Hepatocyte (in vitro differentiated cells): ENCODE data around the gene MAMDC2. TPM values are rescaled to one million over a fixed set of nuclear protein-coding genes. Genes with fewer than 3 reads are reported as not detected.

Experiments
- DNase-seq: peaks from one replicate; pipeline ENCODE4 v3.0.0-alpha.2; 2016; ENCODE audit warnings: low spot score
- H2AFZ ChIP-seq: fragments of 200-600 bp; sonication (generic); 2 replicates; pipeline ENCODE4 v1.6.0; 2016; ENCODE audit warnings: antibody characterized with exemption, mild to moderate bottlenecking
- H3K27ac ChIP-seq: fragments of 200-600 bp; sonication (generic); 2 replicates; pipeline ENCODE4 v1.5.1; 2016; ENCODE audit warnings: mild to moderate bottlenecking
- H3K27me3 ChIP-seq: fragments of 200-600 bp; sonication (generic); 2 replicates; pipeline ENCODE4 v1.6.1; 2016
- H3K36me3 ChIP-seq: fragments of 200-600 bp; sonication (generic); replicated peaks from 2 replicates; pipeline ENCODE4 v1.5.1; 2016; ENCODE audit warnings: low read depth; ENCODE audit not compliant: insufficient read depth
- H3K4me1 ChIP-seq: fragments of 200-600 bp; sonication (generic); 2 replicates; pipeline ENCODE4 v1.5.1; 2016; ENCODE audit warnings: mild to moderate bottlenecking, moderate library complexity; ENCODE audit not compliant: insufficient read depth
- H3K4me2 ChIP-seq: fragments of 200-600 bp; sonication (generic); 2 replicates; pipeline ENCODE4 v1.6.0; 2016
- H3K4me3 ChIP-seq: fragments of 200-600 bp; sonication (generic); 2 replicates; pipeline ENCODE4 v1.5.1; 2016; ENCODE audit warnings: mild to moderate bottlenecking
- H3K79me2 ChIP-seq: fragments of 200-600 bp; sonication (generic); 2 replicates; pipeline ENCODE4 v1.6.0; 2017; ENCODE audit warnings: mild to moderate bottlenecking
- H3K9me2 ChIP-seq: fragments of 200-600 bp; sonication (generic); replicated peaks from 2 replicates; pipeline ENCODE4 v1.6.0; 2017; ENCODE audit warnings: mild to moderate bottlenecking; ENCODE audit not compliant: insufficient read depth
- H3K9me3 ChIP-seq: fragments of 200-600 bp; sonication (generic); 2 replicates; pipeline ENCODE4 v1.5.1; 2016; ENCODE audit warnings: low read depth, mild to moderate bottlenecking
- H4K20me1 ChIP-seq: fragments of 200-600 bp; sonication (generic); 2 replicates; pipeline ENCODE4 v1.6.0; 2016; ENCODE audit warnings: mild to moderate bottlenecking; ENCODE audit not compliant: insufficient read depth, poor library complexity, severe bottlenecking
- EZH2 ChIP-seq: fragments of 200-600 bp; sonication (generic); IDR thresholded peaks from 2 replicates; pipeline ENCODE4 v1.6.1; 2016; ENCODE audit warnings: antibody characterized with exemption, mild to moderate bottlenecking, borderline replicate concordance
- EZH2phosphoT487 ChIP-seq: fragments of 200-600 bp; sonication (generic); IDR thresholded peaks from one replicate; pipeline ENCODE4 v1.6.1; 2018; ENCODE audit warnings: antibody characterized with exemption, mild to moderate bottlenecking, low read depth, moderate library complexity; ENCODE audit not compliant: unreplicated experiment, severe bottlenecking
- WGBS: methylation state at CpG from one replicate; pipeline ENCODE4 v1.1.6; 2016; ENCODE audit warnings: low lambda C conversion rate; ENCODE audit errors: missing lambda C conversion rate; 5-methylcytosine and 5-hydroxymethylcytosine counted together
- polyA plus RNA-seq: library from polyadenylated mRNA; unstranded; fragments of >200 nt; fragmentation: Nextera tagmentation; extraction: Ambion mirVana; gene quantifications from 2 replicates; pipeline ENCODE4 v1.2.1, GENCODE V29; 2016
- total RNA-seq: library from RNA; depleted of rRNA; stranded (reverse); fragments of >200 nt; gene quantifications from 2 replicates; pipeline ENCODE4 v1.2.3, GENCODE V29; 2014
- TF ChIP-seq, protein P1 (sequence below): fragments of 200-600 bp; sonication (generic); IDR thresholded peaks from 2 replicates; pipeline ENCODE4 v1.5.1; 2016; ENCODE audit warnings: antibody characterized with exemption, mild to moderate bottlenecking; ENCODE audit not compliant: poor library complexity

MAMDC2 gene
- total and polyA plus RNA-seq, 2 experiments from 2014 or later, result 0.65 to 1.9 TPM

DNA sequence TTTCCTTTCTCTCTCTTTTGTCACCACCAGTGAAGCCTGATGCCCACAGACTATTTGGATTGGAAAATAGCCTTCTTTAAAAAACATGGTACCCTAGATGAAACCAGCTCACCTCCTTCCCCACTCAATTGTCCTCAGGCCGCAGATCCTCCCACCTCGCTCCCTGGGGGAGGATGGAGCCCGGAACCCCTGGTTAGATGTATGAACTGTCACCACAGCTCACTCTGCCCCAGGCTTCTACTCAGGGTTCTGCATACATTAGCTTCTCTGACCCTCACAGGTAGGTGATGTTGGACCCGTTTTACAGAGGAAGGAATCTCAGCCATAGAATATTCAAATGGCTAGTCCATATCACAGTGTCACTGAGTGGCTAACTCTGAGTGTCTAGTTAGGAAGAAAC, 1.8 kb downstream of the MAMDC2 start:
- TF ChIP-seq, protein P1, sequence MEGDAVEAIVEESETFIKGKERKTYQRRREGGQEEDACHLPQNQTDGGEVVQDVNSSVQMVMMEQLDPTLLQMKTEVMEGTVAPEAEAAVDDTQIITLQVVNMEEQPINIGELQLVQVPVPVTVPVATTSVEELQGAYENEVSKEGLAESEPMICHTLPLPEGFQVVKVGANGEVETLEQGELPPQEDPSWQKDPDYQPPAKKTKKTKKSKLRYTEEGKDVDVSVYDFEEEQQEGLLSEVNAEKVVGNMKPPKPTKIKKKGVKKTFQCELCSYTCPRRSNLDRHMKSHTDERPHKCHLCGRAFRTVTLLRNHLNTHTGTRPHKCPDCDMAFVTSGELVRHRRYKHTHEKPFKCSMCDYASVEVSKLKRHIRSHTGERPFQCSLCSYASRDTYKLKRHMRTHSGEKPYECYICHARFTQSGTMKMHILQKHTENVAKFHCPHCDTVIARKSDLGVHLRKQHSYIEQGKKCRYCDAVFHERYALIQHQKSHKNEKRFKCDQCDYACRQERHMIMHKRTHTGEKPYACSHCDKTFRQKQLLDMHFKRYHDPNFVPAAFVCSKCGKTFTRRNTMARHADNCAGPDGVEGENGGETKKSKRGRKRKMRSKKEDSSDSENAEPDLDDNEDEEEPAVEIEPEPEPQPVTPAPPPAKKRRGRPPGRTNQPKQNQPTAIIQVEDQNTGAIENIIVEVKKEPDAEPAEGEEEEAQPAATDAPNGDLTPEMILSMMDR, result no peak
- no peak for TF ChIP-seq EZH2
- TF ChIP-seq EZH2phosphoT487, result no peak
- Histone ChIP-seq H3K9me2 (no peaks in the 10 kb centered on the region), H2AFZ (no peak overlapping the region), H3K27me3 (peaks cover 27% of the 10 kb centered on the region), H3K36me3 (no peaks in the 10 kb centered on the region), H3K4me2 (no peak overlapping the region), H3K79me2 (no peaks in the 10 kb centered on the region), H3K4me3 (no peak overlapping the region), H3K27ac (no peak overlapping the region), H3K4me1 (no peaks in the 10 kb centered on the region), H3K9me3 (no peaks in the 10 kb centered on the region), H4K20me1 (no peaks in the 10 kb centered on the region)
- no peak for DNase-seq
- WGBS, result 91% methylated on average over 4 of the region's 4 CpGs

DNA sequence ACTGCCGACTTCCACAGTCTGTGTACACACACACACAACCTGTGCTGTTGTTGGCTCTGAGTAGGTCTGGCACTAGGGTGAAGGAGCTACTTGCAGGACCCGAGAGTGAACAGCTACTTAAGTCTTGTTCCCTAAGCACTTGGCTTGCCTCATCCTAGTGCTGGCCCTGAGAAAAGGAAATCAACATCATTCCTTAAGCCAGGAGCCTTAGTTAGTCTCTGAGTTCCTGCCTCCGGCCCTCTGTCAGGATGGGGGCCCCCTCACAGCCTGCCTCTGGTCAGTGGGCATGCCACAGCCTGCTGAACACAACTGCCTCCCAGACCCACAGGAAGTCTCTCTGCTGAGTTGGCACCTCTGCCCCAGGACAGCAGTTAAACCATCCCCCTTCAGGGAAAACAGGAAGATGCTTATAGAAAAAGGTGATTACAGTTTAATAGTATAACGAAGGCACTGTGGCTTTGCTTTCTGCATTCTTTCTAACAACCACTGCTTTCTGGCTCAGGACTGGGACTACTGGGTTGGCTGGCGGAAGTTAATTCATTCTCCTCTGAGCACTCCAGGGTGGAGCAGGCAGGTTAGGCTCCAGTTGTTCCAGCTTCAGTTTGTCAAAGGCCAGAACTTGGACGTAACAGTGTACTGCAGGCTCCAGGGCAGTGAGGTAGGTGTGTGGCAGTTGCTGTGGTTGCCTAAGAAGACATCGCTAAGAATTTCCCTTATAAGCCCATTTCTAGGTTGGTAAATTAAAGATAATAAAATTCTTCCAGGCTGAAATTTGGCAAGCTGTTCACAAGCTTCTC, 2.8 kb downstream of the MAMDC2 start:
- H3K4me1 ChIP-seq, result no peaks in the 10 kb centered on the region
- no peaks in the 10 kb centered on the region for H3K9me2 ChIP-seq
- H3K9me3 ChIP-seq, result no peaks in the 10 kb centered on the region
- H3K27me3 ChIP-seq, result peaks cover 27% of the 10 kb centered on the region
- 60% methylated on average over 7 of the region's 7 CpGs for WGBS
- DNase-seq, result no peak
- TF ChIP-seq EZH2, result no peak
- TF ChIP-seq EZH2phosphoT487, result no peak
- TF ChIP-seq, protein P1, result no peak
- no peaks in the 10 kb centered on the region for H4K20me1 ChIP-seq
- H3K27ac ChIP-seq, result no peak overlapping the region
- no peaks in the 10 kb centered on the region for H3K79me2 ChIP-seq
- no peaks in the 10 kb centered on the region for H3K36me3 ChIP-seq
- H3K4me3 ChIP-seq, result no peak overlapping the region
- no peak overlapping the region for H2AFZ ChIP-seq
- H3K4me2 ChIP-seq, result no peak overlapping the region

DNA sequence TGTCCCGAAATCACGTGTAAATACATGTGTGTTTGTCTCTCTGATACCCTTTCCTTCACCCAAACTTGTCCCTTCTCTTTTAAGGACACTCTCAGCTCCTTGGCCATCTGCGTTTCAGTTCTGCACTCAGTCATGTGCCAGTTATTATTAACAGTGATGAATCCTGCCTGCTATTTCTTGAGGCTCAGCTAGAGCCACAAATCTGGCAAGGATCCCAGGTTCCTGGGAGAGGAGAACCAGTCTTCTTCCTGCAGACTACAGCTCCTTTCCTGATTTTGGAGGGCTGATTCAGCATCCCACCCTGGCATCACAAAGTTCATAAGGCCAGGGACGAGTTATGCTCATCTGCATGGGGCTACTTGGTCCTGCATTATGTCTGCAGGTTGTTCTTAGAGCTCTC, 5.6 kb downstream of the MAMDC2 start:
- no peaks in the 10 kb centered on the region for H3K4me1 ChIP-seq
- no peak overlapping the region for H3K4me3 ChIP-seq
- H3K4me2 ChIP-seq, result no peak overlapping the region
- no peaks in the 10 kb centered on the region for H3K79me2 ChIP-seq
- peak; percentile 24 for DNase-seq
- H3K27ac ChIP-seq, result no peak overlapping the region
- H3K36me3 ChIP-seq, result no peaks in the 10 kb centered on the region
- H2AFZ ChIP-seq, result no peak overlapping the region
- no peaks in the 10 kb centered on the region for H3K9me3 ChIP-seq
- no peaks in the 10 kb centered on the region for H3K9me2 ChIP-seq
- H3K27me3 ChIP-seq, result peaks cover 5% of the 10 kb centered on the region
- TF ChIP-seq EZH2, result no peak
- TF ChIP-seq EZH2phosphoT487, result no peak
- TF ChIP-seq, protein P1, result no peak
- H4K20me1 ChIP-seq, result no peaks in the 10 kb centered on the region
- WGBS, result 77% methylated on average over 4 of the region's 4 CpGs
